ENCODE measurements around the gene DCBLD1. TPM values are rescaled to one million over a fixed set of nuclear protein-coding genes. Genes with fewer than 3 reads are reported as not detected.
"Not testable (repeated sequence)": the region's sequence is repeated elsewhere in the genome, so short reads cannot be mapped to it uniquely, and the experiment has no call there.

Gene DCBLD1
- total RNA-seq, 1 donor from 2014 or later, result 9.1 TPM

DNA sequence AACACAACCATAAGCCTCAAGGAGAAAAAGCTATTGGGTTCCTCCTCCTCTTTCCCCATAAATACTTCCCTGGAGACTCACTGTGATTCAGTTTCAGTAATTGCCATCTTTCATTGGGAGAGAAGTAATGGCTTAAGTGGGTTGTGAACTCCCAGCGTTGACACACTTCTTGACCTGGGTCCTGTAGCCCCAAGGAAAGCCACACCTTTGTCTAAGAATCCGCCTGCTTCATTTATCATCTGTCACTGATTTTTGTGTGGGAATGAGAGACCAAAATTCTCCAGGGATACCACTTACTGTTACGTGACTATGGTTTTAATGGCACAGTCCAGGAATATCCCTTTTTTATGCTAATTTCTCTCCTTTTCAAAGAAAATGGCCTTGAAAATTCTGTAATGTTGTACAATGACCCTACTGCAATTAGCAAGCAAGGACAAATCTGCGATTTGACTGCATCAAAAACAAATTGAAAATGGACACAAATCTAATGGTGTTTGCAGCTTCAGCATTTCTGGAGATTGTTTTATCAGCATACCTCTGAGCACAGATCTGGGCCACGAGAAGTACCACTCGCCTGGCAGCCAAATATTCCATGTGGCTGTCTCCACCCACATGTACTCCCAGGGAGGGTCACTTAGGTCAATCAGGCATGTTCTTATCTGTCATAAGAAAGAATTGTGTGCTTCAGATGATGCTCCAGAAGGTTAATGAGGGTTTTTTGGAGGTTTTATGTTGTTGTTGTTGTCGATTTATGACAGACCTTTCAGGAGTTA, 29.8 kb downstream of the DCBLD1 start:
- no peak for TF ChIP-seq CTCF (conservative IDR thresholded peaks at IDR 0.05)
- Mint-ChIP-seq H3K4me3 (no peak overlapping the region), H3K27me3 (ENCODE audit: low read depth) (no peaks in the 10 kb centered on the region), H3K4me1 (peaks cover 16% of the 10 kb centered on the region), H3K27ac (ENCODE audit: unreplicated experiment) (no peak overlapping the region), H3K36me3 (ENCODE audit: low read depth) (no peaks in the 10 kb centered on the region), H3K9me3 (peaks cover 2% of the 10 kb centered on the region)
- no peak for DNase-seq (ENCODE audit: low read depth, low spot score)

GRCh38 chr6:117512987-117513573, 30.6 kb downstream of the DCBLD1 start:
- H3K27ac Mint-ChIP-seq (ENCODE audit: unreplicated experiment), result no peak overlapping the region

GRCh38 chr6:117513778-117514365, 31.4 kb downstream of the DCBLD1 start:
- peaks cover 6% of the 10 kb centered on the region for H3K36me3 Mint-ChIP-seq (ENCODE audit: low read depth)
- no peak overlapping the region for H3K4me3 Mint-ChIP-seq
- no peak overlapping the region for H3K27ac Mint-ChIP-seq (ENCODE audit: unreplicated experiment)
- peaks cover 8% of the 10 kb centered on the region for H3K4me1 Mint-ChIP-seq
- H3K9me3 Mint-ChIP-seq, result peaks cover 2% of the 10 kb centered on the region
- no peak for TF ChIP-seq CTCF (conservative IDR thresholded peaks at IDR 0.05)
- H3K27me3 Mint-ChIP-seq (ENCODE audit: low read depth), result no peaks in the 10 kb centered on the region
- no peak for DNase-seq (ENCODE audit: low read depth, low spot score)

More at GRCh38 chr6:117512987-117513573, 30.6 kb downstream of the DCBLD1 start:
- no peak for TF ChIP-seq CTCF (conservative IDR thresholded peaks at IDR 0.05)
- no peak for DNase-seq (ENCODE audit: low read depth, low spot score)
- H3K36me3 Mint-ChIP-seq (ENCODE audit: low read depth), result peaks cover 2% of the 10 kb centered on the region
- H3K4me1 Mint-ChIP-seq, result peaks cover 8% of the 10 kb centered on the region
- peaks cover 2% of the 10 kb centered on the region for H3K9me3 Mint-ChIP-seq
- no peak overlapping the region for H3K4me3 Mint-ChIP-seq
- H3K27me3 Mint-ChIP-seq (ENCODE audit: low read depth), result no peaks in the 10 kb centered on the region

DNA sequence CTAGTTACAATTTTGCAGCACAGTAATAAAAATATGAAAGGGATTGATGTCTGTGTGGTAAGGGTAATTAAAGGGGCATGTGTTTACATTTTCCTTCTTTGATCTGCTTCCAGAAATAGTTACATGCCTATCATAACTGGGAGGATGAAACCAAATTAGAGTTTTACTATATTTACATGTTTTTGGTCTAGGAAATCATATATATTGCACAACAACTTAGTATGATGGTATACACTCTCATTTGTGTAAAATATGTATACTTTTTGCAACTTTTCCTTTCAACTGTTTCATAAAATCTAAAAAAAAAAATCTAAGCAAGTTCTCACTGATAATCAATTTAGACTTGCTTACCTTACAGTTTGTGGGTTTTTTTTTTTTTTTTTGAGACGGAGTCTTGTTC, 32.2 kb downstream of the DCBLD1 start:
- Mint-ChIP-seq H3K9me3 (peaks cover 2% of the 10 kb centered on the region), H3K4me3 (no peak overlapping the region), H3K4me1 (peaks cover 8% of the 10 kb centered on the region), H3K36me3 (ENCODE audit: low read depth) (peaks cover 6% of the 10 kb centered on the region), H3K27ac (ENCODE audit: unreplicated experiment) (no peak overlapping the region), H3K27me3 (ENCODE audit: low read depth) (no peaks in the 10 kb centered on the region)
- DNase-seq (ENCODE audit: low read depth, low spot score), result no peak
- TF ChIP-seq CTCF (conservative IDR thresholded peaks at IDR 0.05), result no peak

- peaks cover 8% of the 10 kb centered on the region for H3K4me1 Mint-ChIP-seq
These were observed 32.9 kb downstream of the DCBLD1 start for GRCh38 chr6:117515326-117515725.

GRCh38 chr6:117517995-117518394, 35.5 kb downstream of the DCBLD1 start:
- not testable (repeated sequence) for H3K4me1 Mint-ChIP-seq; H3K36me3 Mint-ChIP-seq (ENCODE audit: low read depth); H3K4me3 Mint-ChIP-seq

More at GRCh38 chr6:117515326-117515725, 32.9 kb downstream of the DCBLD1 start:
- H3K36me3 Mint-ChIP-seq (ENCODE audit: low read depth), result peaks cover 6% of the 10 kb centered on the region
- no peak overlapping the region for H3K27ac Mint-ChIP-seq (ENCODE audit: unreplicated experiment)
- peaks cover 2% of the 10 kb centered on the region for H3K9me3 Mint-ChIP-seq
- H3K4me3 Mint-ChIP-seq, result no peak overlapping the region
- DNase-seq (ENCODE audit: low read depth, low spot score), result no peak
- H3K27me3 Mint-ChIP-seq (ENCODE audit: low read depth), result no peaks in the 10 kb centered on the region
- TF ChIP-seq CTCF (conservative IDR thresholded peaks at IDR 0.05), result no peak

More at GRCh38 chr6:117517995-117518394, 35.5 kb downstream of the DCBLD1 start:
- DNase-seq (ENCODE audit: low read depth, low spot score); H3K27me3 Mint-ChIP-seq (ENCODE audit: low read depth); H3K27ac Mint-ChIP-seq (ENCODE audit: unreplicated experiment); H3K9me3 Mint-ChIP-seq: not testable (repeated sequence)

Measured in neural crest cell (in vitro differentiated cells).